A549 (cell line): ENCODE results near the gene TEKTIP1. TPM values are rescaled to one million over a fixed set of nuclear protein-coding genes. Genes with fewer than 3 reads are reported as not detected.
A peak's percentile ranks its signal among the peaks of the same experiment; 100 is the strongest.
"Not testable (repeated sequence)": the region's sequence is repeated elsewhere in the genome, so short reads cannot be mapped to it uniquely, and the experiment has no call there.

Experiments
- ATAC-seq, 2 experiments: fragments of 200-7000 bp in 1 of 2; fragments of >200 bp in 1 of 2; cut with Nextera tagmentation in 1 of 2; cut with Tn5 transposase in 1 of 2; 3 replicates each; pipeline versions ENCODE4 v1.8.0 to v1.9.1; 2018 to 2020; ENCODE audit warnings: mild to moderate bottlenecking in 1 of 2, moderate library complexity in 1 of 2
- CTCF ChIA-PET: fragments of 300-600 bp; sonication (Branson Sonifier 250); formaldehyde crosslinking; extraction: SDS; loops from one replicate; lab custom pipeline; 2021; ENCODE audit warnings: antibody characterized with exemption, inconsistent platforms; lab: Yijun Ruan, JAX
- POLR2A ChIA-PET: fragments of 350-600 bp; formaldehyde crosslinking; extraction: SDS; loops from one replicate; lab custom pipeline; 2021; ENCODE audit warnings: antibody characterized with exemption, inconsistent platforms; lab: Yijun Ruan, JAX
- DNase-seq, 2 experiments: peaks; one replicate each; pipeline versions ENCODE4 v3.0.0 to v3.0.0-alpha.2; 2011 to 2016; ENCODE audit warnings: low read depth in 1 of 2, low spot score in 1 of 2
- FAIRE-seq: peaks from 2 replicates; lab custom pipeline; 2011; peaks lifted over from hg19 to GRCh38; lab: Jason Lieb, UNC
- H3K27ac ChIP-seq, 2 experiments: fragments of >200 bp; sonication (Bioruptor Twin); formaldehyde crosslinking; 3 replicates each; pipeline ENCODE4 v1.5.1; 2016 to 2017
- H3K4me1 ChIP-seq: fragments of >200 bp; sonication (Bioruptor Twin); formaldehyde crosslinking; 3 replicates; pipeline ENCODE4 v1.6.1; 2016
- H3K4me2 ChIP-seq: fragments of >200 bp; sonication (Bioruptor Twin); formaldehyde crosslinking; 3 replicates; pipeline ENCODE4 v1.6.1; 2016
- H3K4me3 ChIP-seq: fragments of >200 bp; sonication (Bioruptor Twin); formaldehyde crosslinking; 3 replicates; pipeline ENCODE4 v1.5.1; 2016
- H3K9me3 ChIP-seq: fragments of >200 bp; sonication (Bioruptor Twin); formaldehyde crosslinking; 3 replicates; pipeline ENCODE4 v1.6.1; 2016
- BHLHE40 ChIP-seq: IDR thresholded peaks from 2 replicates; pipeline ENCODE4 v1.6.1; 2012; ENCODE audit warnings: low read depth, low read length, inconsistent platforms
- E2F6 ChIP-seq: IDR thresholded peaks from 2 replicates; pipeline ENCODE4 v1.6.1; 2012; ENCODE audit warnings: low read depth, borderline replicate concordance
- EHF ChIP-seq: fragments of 250-450 bp; sonication (Bioruptor Pico); IDR thresholded peaks from 2 replicates; pipeline ENCODE4 v1.5.0; 2020; ENCODE audit warnings: mild to moderate bottlenecking
- EP300 ChIP-seq, 2 experiments: fragments of >200 bp; sonication (Bioruptor Twin); formaldehyde crosslinking; IDR thresholded peaks; 2 replicates in 1 of 2; 3 replicates in 1 of 2; pipeline ENCODE4 v1.6.1; 2016 to 2017
- FOSB ChIP-seq: fragments of 250-450 bp; sonication (Bioruptor Pico); IDR thresholded peaks from 2 replicates; pipeline ENCODE4 v1.5.0; 2020; ENCODE audit warnings: mild to moderate bottlenecking, moderate library complexity
- FOSL2 ChIP-seq, 2 experiments: fragments of 450-650 bp in 1 of 2; fragments of >200 bp in 1 of 2; sonication (Bioruptor Twin) in 1 of 2; formaldehyde crosslinking; IDR thresholded peaks; 2 replicates each; pipeline versions ENCODE4 v1.5.0 to v1.6.1; 2016 to 2020; ENCODE audit warnings: mild to moderate bottlenecking in 1 of 2, moderate library complexity in 1 of 2
- GATA3 ChIP-seq: IDR thresholded peaks from 2 replicates; pipeline ENCODE4 v1.6.1; 2012; ENCODE audit warnings: borderline replicate concordance
- HMGXB4 ChIP-seq: fragments of 250-450 bp; sonication (Bioruptor Pico); IDR thresholded peaks from 2 replicates; pipeline ENCODE4 v1.5.0; 2021; ENCODE audit warnings: mild to moderate bottlenecking, moderate library complexity, borderline replicate concordance
- JUNB ChIP-seq: fragments of >200 bp; sonication (Bioruptor Twin); formaldehyde crosslinking; IDR thresholded peaks from 2 replicates; pipeline ENCODE4 v1.6.1; 2016
- KDM1A ChIP-seq: fragments of 200-600 bp; sonication (generic); IDR thresholded peaks from 2 replicates; pipeline ENCODE4 v1.6.1; 2016; ENCODE audit warnings: low read depth, mild to moderate bottlenecking
- MAFK ChIP-seq: fragments of 450-650 bp; IDR thresholded peaks from 2 replicates; pipeline ENCODE4 v1.6.1; 2014; ENCODE audit not compliant: partially characterized antibody
- MAX ChIP-seq: IDR thresholded peaks from 2 replicates; pipeline ENCODE4 v1.6.1; 2012
- MYC ChIP-seq: IDR thresholded peaks from 2 replicates; pipeline ENCODE4 v1.6.1; 2012; ENCODE audit warnings: mild to moderate bottlenecking, inconsistent platforms, low read length, improper control_type of control experiment, borderline replicate concordance
- NPAS2 ChIP-seq: fragments of 250-450 bp; sonication (Bioruptor Pico); IDR thresholded peaks from 2 replicates; pipeline ENCODE4 v1.8.0; 2022; ENCODE audit warnings: mild to moderate bottlenecking, moderate library complexity, borderline replicate concordance
- PBX3 ChIP-seq: IDR thresholded peaks from 2 replicates; pipeline ENCODE4 v1.6.1; 2012
- POLR2A ChIP-seq: IDR thresholded peaks from 2 replicates; pipeline ENCODE4 v1.6.1; 2012; ENCODE audit warnings: mild to moderate bottlenecking, low read length
- RARB ChIP-seq: fragments of 250-450 bp; sonication (Bioruptor Pico); IDR thresholded peaks from 2 replicates; pipeline ENCODE4 v1.8.0; 2021; ENCODE audit warnings: mild to moderate bottlenecking, moderate library complexity
- RNF2 ChIP-seq: fragments of 200-600 bp; sonication (generic); IDR thresholded peaks from 2 replicates; pipeline ENCODE4 v1.6.1; 2016; ENCODE audit warnings: low read depth, mild to moderate bottlenecking, antibody characterized with exemption, moderate library complexity, borderline replicate concordance
- SMC3 ChIP-seq: fragments of >200 bp; sonication (Bioruptor Twin); formaldehyde crosslinking; IDR thresholded peaks from 3 replicates; pipeline ENCODE4 v1.6.1; 2018; ENCODE audit warnings: inconsistent platforms
- SREBF2 ChIP-seq: fragments of 450-650 bp; IDR thresholded peaks from 2 replicates; pipeline ENCODE4 v1.6.1; 2014; ENCODE audit warnings: mild to moderate bottlenecking, moderate library complexity
- TP53 ChIP-seq: fragments of 250-450 bp; sonication (Bioruptor Pico); IDR thresholded peaks from 2 replicates; pipeline ENCODE4 v1.5.0; 2021; ENCODE audit warnings: mild to moderate bottlenecking, moderate library complexity
- ZC3H11A ChIP-seq: fragments of 450-650 bp; IDR thresholded peaks from 2 replicates; pipeline ENCODE4 v1.6.1; 2014; ENCODE audit warnings: antibody characterized with exemption, mild to moderate bottlenecking
- ZFP36 ChIP-seq: fragments of 450-650 bp; IDR thresholded peaks from 2 replicates; pipeline ENCODE4 v1.6.1; 2014; ENCODE audit warnings: borderline replicate concordance; ENCODE audit not compliant: partially characterized antibody
- ZNF302 ChIP-seq: fragments of 250-450 bp; sonication (Bioruptor Pico); IDR thresholded peaks from 2 replicates; pipeline ENCODE4 v1.9.0; 2021; ENCODE audit warnings: inconsistent platforms, mild to moderate bottlenecking, moderate library complexity
- WGBS: methylation state at CpG from one replicate; pipeline ENCODE4 v1.1.6; 2017; ENCODE audit errors: missing lambda C conversion rate; 5-methylcytosine and 5-hydroxymethylcytosine counted together
- polyA plus RNA-seq, 4 experiments: library from polyadenylated mRNA; depleted of rRNA in 3 of 4; stranded (reverse); fragments of >200 nt; fragmentation: RNase III in 1 of 4; extraction: RNeasy Plus Mini Kit Qiagen cat#74134 plus additional on column Dnase treatment in 1 of 4; gene quantifications; 2 replicates in 3 of 4; 3 replicates in 1 of 4; pipeline ENCODE4 v1.2.3, GENCODE V29; 2011 to 2017

Gene TEKTIP1
- polyA plus RNA-seq, 2 of the 4 experiments (the other 2 are of a cell fraction), result not detected

- ATAC-seq (no peak), DNase-seq (no peak), FAIRE-seq (no peak)
- Histone ChIP-seq H3K4me1 (peaks cover 41% of the 10 kb centered on the region), H3K27ac (peak overlapping the region; percentile 76 to 89), H3K9me3 (no peaks in the 10 kb centered on the region), H3K4me3 (no peak overlapping the region), H3K4me2 (no peak overlapping the region; the same call in 2 of the 3 replicates)
- WGBS, result 92% methylated on average over 14 of the region's 17 CpGs
- POLR2A ChIA-PET, result no interaction called here
- TF ChIP-seq FOSB (CRISPR knock-in tag) (no peak), ZFP36 (peak; percentile 61)
- CTCF ChIA-PET, result interaction anchor here (0.7 to 3.2 kb wide), 3 partner anchors 19 to 143 kb away, joined by 3 to 15 read pairs (median 3); no protein-coding TSS in a partner anchor
Measured at GRCh38 chr19:3563709-3564524, 24.9 kb downstream of the TEKTIP1 start.

GRCh38 chr19:3565139-3565538, 26.2 kb downstream of the TEKTIP1 start:
- H3K9me3 ChIP-seq, result no peaks in the 10 kb centered on the region
- CTCF ChIA-PET, result interaction anchor here (0.9 to 3.2 kb wide), 3 partner anchors 8 to 20 kb away, joined by 3 to 15 read pairs (median 7); no protein-coding TSS in a partner anchor
- peak; percentile 91 to 93 for ATAC-seq
- no peak for FAIRE-seq
- TF ChIP-seq EHF (CRISPR knock-in tag) (no peak), EP300 (IDR thresholded peaks at IDR 0.05) (peak in 1 of 2 experiments; percentile 52; a peak in 1 of 5 replicates), MAFK (no peak), GATA3 (peak; percentile 52; the same call in 1 of the 2 replicates), RARB (CRISPR knock-in tag) (no peak), MAX (peak; percentile 73), SREBF2 (no peak), E2F6 (peak; percentile 35; the same call in 1 of the 2 replicates), HMGXB4 (CRISPR knock-in tag) (no peak), TP53 (CRISPR knock-in tag) (no peak), FOSL2 (IDR thresholded peaks at IDR 0.05) (peak; percentile 66), FOSL2 (CRISPR knock-in tag; IDR thresholded peaks at IDR 0.05) (peak; percentile 97), JUNB (peak; percentile 50)
- WGBS, result 3% methylated on average over 16 of the region's 19 CpGs
- H3K4me2 ChIP-seq, result peak overlapping the region; percentile 36
- H3K27ac ChIP-seq, result peak overlapping the region; percentile 76 to 89
- no peak overlapping the region for H3K4me3 ChIP-seq
- peak; percentile 63 to 90 for DNase-seq
- POLR2A ChIA-PET, result no interaction called here
- H3K4me1 ChIP-seq, result peaks cover 44% of the 10 kb centered on the region

- FAIRE-seq, H3K9me3 ChIP-seq, H3K4me2 ChIP-seq, H3K4me3 ChIP-seq, DNase-seq, ATAC-seq, POLR2A ChIA-PET: not testable (repeated sequence)
- Histone ChIP-seq H3K4me1 (peaks cover 32% of the 10 kb centered on the region), H3K27ac (peak overlapping the region in 1 of 2 experiments; percentile 94; a peak in 2 of 6 replicates)
- CTCF ChIA-PET, result interaction anchor here (1.6 kb wide), 1 partner anchor 13 kb away, joined by 4 read pairs; the partner anchor contains the start of gene MFSD12
- 40% methylated on average over 11 of the region's 11 CpGs for WGBS
Measured at GRCh38 chr19:3570042-3570441, 31.1 kb downstream of the TEKTIP1 start.

- Histone ChIP-seq H3K4me3 (no peak overlapping the region), H3K4me1 (peaks cover 28% of the 10 kb centered on the region), H3K4me2 (no peak overlapping the region), H3K27ac (peak overlapping the region; percentile 43 to 94; a peak in 4 of 6 replicates), H3K9me3 (no peaks in the 10 kb centered on the region)
- FAIRE-seq, result no peak
- ChIA-PET CTCF (interaction anchor here (0.6 kb wide), 1 partner anchor 16 kb away, joined by 3 read pairs; no protein-coding TSS in a partner anchor), POLR2A (no interaction called here)
- WGBS, result 72% methylated on average over 7 of the region's 7 CpGs
- no peak for TF ChIP-seq RARB (CRISPR knock-in tag)
- TF ChIP-seq NPAS2 (CRISPR knock-in tag), result no peak
- no peak for TF ChIP-seq POLR2A
- no peak for TF ChIP-seq PBX3
- TF ChIP-seq ZC3H11A, result no peak
- no peak for TF ChIP-seq KDM1A
- no peak for TF ChIP-seq SMC3
- no peak for TF ChIP-seq BHLHE40
- no peak for TF ChIP-seq MAFK
- no peak for TF ChIP-seq RNF2
- TF ChIP-seq MYC, result no peak
- no peak for TF ChIP-seq ZNF302
- no peak for DNase-seq
- ATAC-seq, result no peak
Measured at GRCh38 chr19:3570606-3571011, 31.6 kb downstream of the TEKTIP1 start.
